HG03378 (cell line): ENCODE measurements around the gene PELI3.
"Not testable (repeated sequence)": the region's sequence is repeated elsewhere in the genome, so short reads cannot be mapped to it uniquely, and the experiment has no call there.

Source experiments
- ATAC-seq: cut with Tn5 transposase; IDR thresholded peaks from one replicate; pipeline ENCODE4 v1.9.1; 2021; ENCODE audit warnings: mild to moderate bottlenecking, moderate library complexity; ENCODE audit not compliant: unreplicated experiment

PELI3 gene

DNA sequence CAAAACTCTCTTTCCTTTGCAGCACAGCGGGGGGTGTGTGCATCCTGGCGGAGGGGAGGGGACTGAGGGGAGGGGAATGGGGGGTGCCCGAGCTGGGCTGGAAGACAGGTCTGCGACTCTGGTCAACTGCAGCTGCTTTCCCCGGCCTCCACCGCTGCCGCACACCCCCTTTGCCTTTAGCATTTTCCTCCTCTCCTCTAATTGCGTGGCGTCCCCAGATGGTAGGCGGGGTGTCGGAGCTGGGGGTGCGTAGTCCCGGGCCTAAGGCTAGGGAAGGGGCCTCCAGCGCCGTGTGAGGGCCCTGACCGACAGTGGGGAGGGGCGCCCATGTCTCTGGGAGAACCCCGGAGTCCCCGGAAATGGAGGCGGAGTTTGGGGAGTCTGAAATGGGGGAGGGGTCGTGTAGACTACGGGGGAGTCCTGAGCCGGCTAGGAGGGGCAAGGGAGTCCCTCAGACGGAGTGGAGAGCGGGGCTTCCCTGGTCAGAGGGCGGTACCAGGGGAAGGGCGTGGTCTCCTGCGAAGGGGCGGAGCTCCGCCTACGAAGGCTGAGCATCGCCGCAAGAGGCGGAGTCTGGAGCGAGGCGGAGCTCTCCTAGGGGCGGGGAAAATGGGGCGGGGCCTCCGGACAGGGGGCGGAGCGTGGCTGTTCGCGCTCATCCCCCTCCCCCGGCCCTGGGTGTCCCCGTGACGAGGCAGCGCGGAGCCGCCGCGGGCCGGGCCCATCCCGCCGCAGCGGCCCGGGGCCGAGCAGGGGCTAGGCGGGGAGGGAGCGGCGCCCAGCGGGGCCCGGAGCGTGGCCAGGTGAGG is at the start of gene PELI3:
PELI3 (plus strand) TSS at position 681 of the 809 bp plus-strand sequence. CDS start 1,224 bp downstream, outside the sequence.
- ATAC-seq, result peak; percentile 72

DNA sequence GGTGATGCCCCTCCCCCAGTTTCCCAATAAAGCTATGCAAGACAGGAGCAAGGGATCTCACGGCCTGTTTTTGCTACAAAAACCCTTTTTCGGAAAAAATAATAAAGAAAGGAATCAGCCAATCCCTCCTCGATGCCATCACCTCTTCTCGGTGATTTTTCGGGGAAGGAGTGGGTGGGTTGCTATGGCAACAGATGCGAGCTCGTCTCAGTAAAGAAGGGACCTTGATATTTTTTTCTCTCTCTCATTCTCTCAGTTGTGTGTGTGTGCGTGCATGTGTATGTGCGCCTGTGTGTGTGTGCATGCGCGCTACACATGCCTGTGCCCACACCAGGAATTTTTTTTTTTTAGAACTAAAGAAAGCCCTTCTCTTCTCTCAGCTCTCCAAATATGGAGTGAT is 49.7 kb upstream of the PELI3 start:
- ATAC-seq, result no peak

GRCh38 chr11:66418168-66418985 is 48.3 kb upstream of the PELI3 start:
- ATAC-seq, result no peak

GRCh38 chr11:66418986-66419308 is 47.8 kb upstream of the PELI3 start:
- ATAC-seq, result no peak

DNA sequence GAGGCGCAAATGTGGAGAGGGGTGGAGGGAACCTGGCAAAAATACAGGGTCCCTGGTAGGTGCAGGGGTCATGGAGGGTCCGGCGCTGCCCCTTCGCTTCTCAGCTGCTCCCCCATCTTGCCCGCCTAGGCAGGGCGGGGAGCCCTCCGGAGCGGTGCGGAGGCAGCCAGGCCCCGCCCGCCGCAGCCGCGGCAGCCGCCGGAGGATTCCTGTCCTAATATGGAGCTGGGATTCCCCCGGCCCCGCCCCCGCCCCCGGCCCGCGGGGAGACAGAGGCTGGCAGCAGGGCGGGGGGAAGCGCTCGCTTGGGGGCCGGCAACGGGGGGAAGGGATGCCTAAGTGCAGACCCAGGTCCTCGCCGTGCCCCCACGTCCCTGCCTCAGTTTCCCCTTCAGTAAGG is 46.9 kb upstream of the PELI3 start:
- ATAC-seq, result no peak

DNA sequence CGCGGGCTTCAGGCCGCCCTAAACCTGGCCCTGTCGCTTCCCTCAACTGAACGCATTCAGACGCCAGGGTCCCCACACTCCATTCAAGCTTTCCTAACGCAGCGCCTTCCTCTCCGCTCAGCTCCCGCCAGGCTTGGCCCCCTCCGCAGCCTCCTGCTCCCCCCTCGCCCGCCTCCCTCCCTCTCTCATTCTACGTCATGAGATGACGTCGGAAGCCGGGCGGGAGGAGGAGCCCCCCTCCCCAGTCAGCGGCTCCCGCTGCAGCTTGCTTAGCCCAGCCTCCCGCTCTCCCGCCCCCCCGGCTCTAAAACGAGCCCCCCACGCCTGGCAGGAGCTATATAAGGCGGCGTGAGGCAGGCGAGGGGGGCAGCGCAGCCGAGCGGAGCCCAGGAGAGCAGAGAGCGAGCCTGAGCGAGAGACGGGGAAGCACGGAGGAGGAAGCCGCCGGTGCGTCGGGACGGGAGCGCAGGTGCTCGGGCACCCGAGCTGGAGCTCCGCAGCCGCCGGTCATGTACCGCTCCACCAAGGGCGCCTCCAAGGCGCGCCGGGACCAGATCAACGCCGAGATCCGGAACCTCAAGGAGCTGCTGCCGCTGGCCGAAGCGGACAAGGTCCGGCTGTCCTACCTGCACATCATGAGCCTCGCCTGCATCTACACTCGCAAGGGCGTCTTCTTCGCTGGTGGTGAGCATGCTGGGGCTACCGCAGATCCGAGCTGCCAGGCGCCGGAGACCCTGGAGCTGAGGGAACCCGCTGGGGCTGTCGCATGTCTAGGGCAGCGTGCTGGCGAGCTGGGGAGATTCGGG is 45.8 kb upstream of the PELI3 start, which contains the start of gene NPAS4:
NPAS4 (plus strand) TSS at position 365 of the 806 bp plus-strand sequence; CDS start at position 510, 145 bp downstream.
- no peak for ATAC-seq

GRCh38 chr11:66421492-66422205 is 45.1 kb upstream of the PELI3 start:
- no peak for ATAC-seq

GRCh38 chr11:66426314-66426713 is 40.4 kb upstream of the PELI3 start:
- ATAC-seq, result no peak

DNA sequence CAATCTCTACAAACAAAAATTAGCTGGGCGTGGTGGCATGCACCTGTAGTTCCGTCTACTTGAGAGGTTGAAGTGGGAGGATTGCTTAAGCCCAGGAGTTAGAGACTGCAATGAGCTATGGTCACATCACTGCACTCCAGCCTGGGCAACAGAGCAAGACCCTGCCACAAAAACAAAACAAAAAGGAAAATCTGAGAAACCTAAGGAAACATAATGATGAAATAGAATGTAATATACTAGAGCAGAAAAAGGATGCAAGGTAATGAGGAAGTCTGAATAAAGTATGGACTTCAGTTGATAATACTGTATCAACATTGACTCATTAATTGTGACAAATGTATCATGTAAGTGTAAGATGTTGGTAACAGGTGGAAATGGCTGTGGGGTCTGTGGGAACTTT is 37.8 kb upstream of the PELI3 start:
- no peak for ATAC-seq

DNA sequence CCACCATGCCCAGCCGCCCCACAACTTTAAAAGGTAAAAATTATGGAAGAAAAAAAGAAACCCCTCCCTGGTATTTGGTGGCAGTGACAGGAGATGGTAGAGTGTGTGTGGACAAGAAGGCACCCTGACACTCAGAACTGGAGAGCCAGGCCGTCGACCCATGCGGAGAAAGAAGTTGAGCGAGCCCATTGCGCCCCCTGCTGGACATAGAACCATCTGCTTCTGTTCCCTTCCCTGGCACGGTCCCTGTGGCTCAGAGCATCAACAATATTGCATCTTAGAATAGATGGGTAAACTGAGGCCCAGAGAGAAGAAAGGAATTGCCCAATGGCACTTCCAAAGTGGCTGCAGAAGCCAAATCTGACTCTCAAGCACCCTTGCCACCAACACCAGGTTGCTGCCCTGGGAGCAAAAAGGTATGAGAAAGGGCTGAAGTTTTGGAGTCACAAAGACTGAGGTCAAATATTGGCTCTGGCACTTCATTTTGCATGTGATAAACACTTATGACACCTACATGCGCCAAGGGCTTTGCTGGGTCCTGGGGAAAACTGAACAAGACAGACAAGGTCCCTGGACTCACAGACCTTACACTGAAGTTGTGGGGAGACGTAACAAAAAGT is 36.6 kb upstream of the PELI3 start:
- no peak for ATAC-seq

GRCh38 chr11:66431287-66431686 is 35.4 kb upstream of the PELI3 start:
- not testable (repeated sequence) for ATAC-seq

GRCh38 chr11:66431871-66432329 is 34.8 kb upstream of the PELI3 start:
- ATAC-seq, result not testable (repeated sequence)

- ATAC-seq, result no peak
Observed at GRCh38 chr11:66432597-66432996, 34.1 kb upstream of the PELI3 start.

DNA sequence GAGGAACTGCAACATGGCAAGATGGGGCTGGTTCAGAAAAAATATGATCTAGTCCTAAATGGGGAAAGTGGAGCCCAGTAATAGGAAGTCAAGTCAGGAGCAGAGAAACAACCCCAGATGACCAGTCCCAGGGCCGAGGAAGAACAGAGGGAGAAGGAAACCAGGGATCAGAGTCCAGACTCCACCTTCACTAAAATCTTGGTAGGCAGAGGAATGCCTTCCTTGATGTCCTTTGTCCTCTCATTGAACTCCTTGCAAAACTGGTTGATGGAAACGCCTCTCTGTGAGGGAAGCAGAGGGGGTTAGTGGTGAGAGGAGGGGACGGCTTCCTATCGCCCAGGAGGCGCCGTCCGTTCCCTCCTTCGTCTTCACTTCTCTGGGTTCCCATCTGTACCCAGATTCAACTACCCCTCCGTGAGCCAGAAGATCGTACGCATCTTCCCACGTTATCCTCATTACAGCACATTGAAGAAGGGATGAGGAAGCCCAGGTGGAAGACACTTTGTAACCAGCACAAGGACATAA is 28.7 kb upstream of the PELI3 start:
- ATAC-seq, result no peak

GRCh38 chr11:66438504-66439466 is 27.9 kb upstream of the PELI3 start, which contains the start of gene MRPL11:
TSS of gene MRPL11 (minus strand) at chr11:66438848. CDS start at chr11:66438754, 94 bp downstream.
- ATAC-seq, result peak; percentile 91

DNA sequence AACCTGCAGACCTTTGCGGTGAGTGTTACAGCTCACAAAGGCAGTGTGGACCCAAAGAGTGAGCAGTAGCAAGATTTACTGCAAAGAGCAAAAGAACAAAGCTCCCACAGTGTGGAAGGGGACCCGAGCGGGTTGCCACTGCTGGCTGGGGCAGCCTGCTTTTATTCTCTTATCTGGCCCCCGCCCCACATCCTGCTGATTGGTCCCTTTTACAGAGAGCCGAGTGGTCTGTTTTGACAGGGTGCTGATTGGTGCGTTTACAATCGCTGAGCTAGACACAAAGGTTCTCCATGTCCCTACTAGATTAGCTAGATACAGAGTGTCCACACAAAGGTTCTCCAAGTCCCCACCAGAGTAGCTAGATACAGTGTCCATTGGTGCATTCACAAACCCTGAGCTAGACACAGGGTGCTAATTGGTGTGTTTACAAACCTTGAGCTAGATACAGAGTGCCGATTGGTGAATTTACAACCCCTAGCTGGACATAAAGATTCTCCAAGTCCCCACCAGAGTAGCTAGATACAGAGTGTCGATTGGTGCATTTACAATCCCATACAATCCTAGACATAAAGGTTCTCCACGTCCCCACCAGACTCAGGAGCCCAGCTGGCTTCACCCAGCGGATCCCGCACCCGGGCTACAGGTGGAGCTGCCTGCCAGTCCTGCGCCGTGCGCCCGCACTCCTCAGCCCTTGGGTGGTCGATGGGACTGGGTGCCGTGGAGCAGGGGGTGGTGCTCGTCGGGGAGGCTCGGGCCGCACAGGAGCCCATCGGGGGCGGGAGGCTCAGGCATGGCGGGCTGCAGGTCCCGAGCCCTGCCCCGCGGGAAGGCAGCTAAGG is 26.4 kb upstream of the PELI3 start:
- not testable (repeated sequence) for ATAC-seq

- ATAC-seq, result not testable (repeated sequence)
Observed at GRCh38 chr11:66440940-66441282, 25.8 kb upstream of the PELI3 start.

DNA sequence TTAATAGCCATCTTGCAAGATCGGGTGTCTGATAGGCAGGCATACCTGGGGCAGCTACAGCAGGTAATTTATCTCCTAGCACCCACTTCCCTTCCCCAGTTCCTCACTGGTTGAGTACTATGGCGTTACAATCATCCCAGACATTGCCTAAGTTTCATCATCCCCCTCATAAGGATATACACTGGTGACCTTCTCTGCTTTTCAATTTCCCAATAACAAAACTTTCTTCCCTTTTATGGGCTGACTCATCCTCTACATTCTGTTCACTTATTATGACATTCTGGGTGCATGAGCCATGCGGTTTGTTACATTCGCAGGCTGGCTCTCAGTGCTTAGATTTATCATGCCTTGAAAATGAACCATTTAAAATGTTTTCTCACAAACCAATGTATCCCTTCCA is 23.1 kb upstream of the PELI3 start:
- no peak for ATAC-seq
